Vagina (tissue), 2 donors: ENCODE data around the gene C9orf78.

Experiments used
- POLR2A ChIP-seq, 2 donors: fragments of 450-650 bp; IDR thresholded peaks; one replicate each; pipeline ENCODE4 v1.6.1; 2017; ENCODE audit warnings: antibody characterized with exemption in 2 of 2, mild to moderate bottlenecking in 2 of 2, moderate library complexity in 2 of 2
- TF ChIP-seq, protein P1 (sequence below), 3 experiments: fragments of 450-650 bp in 2 of 3; fragments of 200-600 bp in 1 of 3; sonication (generic) in 1 of 3; IDR thresholded peaks; one replicate each; pipeline ENCODE4 v1.5.1; 2017 to 2019; ENCODE audit warnings: antibody characterized with exemption in 3 of 3, mild to moderate bottlenecking in 2 of 3, moderate library complexity in 2 of 3

- TF ChIP-seq, protein P1, sequence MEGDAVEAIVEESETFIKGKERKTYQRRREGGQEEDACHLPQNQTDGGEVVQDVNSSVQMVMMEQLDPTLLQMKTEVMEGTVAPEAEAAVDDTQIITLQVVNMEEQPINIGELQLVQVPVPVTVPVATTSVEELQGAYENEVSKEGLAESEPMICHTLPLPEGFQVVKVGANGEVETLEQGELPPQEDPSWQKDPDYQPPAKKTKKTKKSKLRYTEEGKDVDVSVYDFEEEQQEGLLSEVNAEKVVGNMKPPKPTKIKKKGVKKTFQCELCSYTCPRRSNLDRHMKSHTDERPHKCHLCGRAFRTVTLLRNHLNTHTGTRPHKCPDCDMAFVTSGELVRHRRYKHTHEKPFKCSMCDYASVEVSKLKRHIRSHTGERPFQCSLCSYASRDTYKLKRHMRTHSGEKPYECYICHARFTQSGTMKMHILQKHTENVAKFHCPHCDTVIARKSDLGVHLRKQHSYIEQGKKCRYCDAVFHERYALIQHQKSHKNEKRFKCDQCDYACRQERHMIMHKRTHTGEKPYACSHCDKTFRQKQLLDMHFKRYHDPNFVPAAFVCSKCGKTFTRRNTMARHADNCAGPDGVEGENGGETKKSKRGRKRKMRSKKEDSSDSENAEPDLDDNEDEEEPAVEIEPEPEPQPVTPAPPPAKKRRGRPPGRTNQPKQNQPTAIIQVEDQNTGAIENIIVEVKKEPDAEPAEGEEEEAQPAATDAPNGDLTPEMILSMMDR (IDR thresholded peaks at IDR 0.05) = no peak
- TF ChIP-seq POLR2A (IDR thresholded peaks at IDR 0.05) = no peak
Measured at GRCh38 chr9:129816501-129817435, 18.3 kb downstream of the C9orf78 start.
